Measurements from ENCODE around the gene KRT7.

Gene KRT7

GRCh38 chr12:52203079-52203921 lies 29.7 kb upstream of the KRT7 start:
- peak overlapping the region; percentile 74 to 99 (median 89) for H3K4me2 ChIP-seq
- H3K27ac ChIP-seq = peak overlapping the region in 10 of 11 experiments; percentile 62 to 97 (median 94); a peak in 21 of 22 replicates

DNA sequence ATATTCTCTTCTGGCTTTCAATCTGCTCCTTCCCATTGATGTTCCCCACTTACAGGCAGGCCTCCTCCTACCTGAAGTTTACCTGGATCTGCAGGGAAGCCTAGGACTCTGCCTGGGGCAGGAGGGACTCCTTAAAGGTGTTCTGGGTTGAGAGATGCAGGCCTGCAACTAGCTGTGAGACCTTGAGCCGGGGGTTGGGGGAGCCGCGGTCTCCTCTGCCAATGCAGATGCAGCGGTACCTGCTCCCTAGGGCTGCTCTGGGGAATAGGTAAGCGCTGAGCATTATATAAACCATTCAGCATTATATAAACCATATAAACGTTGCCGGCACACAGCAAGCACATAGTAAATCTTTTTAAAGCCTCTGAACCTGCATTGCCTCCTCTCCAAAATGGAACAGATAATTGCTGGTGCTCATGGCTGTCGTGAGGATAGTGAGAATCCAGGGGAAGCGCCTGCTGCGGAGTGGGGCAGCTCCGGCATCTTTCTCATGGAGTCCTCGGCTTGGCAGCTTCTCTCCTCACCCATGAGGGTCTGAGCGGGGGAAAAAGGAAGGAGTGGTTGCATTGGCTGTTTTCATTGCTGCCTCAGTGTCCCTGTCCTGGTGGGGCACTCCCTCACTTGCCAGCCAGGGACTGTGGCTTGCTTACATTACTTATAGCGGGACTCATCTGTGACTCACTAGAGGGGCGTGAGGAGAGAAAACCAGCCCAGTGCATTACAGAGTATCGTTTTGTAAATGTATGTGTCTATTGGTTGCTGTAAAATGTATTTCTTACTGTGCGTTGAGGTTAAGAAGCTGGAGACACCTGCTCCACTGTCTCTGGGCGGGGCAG lies 28.7 kb upstream of the KRT7 start:
- H3K36me3 ChIP-seq = no peaks in the 10 kb centered on the region
- peak overlapping the region in 10 of 11 experiments; percentile 62 to 97 (median 94); a peak in 21 of 22 replicates for H3K27ac ChIP-seq
- H3K4me1 ChIP-seq = peaks cover 58 to 87% (median 75%) of the 10 kb centered on the region in 10 experiments
- no peaks in the 10 kb centered on the region for H3K9me3 ChIP-seq (replicated peaks in 1 of 11)
- no peak for TF ChIP-seq Cebpa-rat (IDR thresholded peaks at IDR 0.05)
- peak overlapping the region in 10 of 11 experiments; percentile 26 to 83 (median 64); a peak in 16 of 22 replicates for H3K9ac ChIP-seq
- no peaks in the 10 kb centered on the region for H4K20me1 ChIP-seq
- H3K4me3 ChIP-seq = no peak overlapping the region
- H3K4me2 ChIP-seq = peak overlapping the region; percentile 74 to 99 (median 89); a peak in 20 of 22 replicates
- H3K27me3 ChIP-seq = no peaks in the 10 kb centered on the region

More at GRCh38 chr12:52203079-52203921, 29.7 kb upstream of the KRT7 start:
- peaks cover 67 to 95% (median 81%) of the 10 kb centered on the region in 10 experiments for H3K4me1 ChIP-seq
- H3K9me3 ChIP-seq (replicated peaks in 1 of 11) = no peaks in the 10 kb centered on the region
- H3K36me3 ChIP-seq = no peaks in the 10 kb centered on the region
- H3K9ac ChIP-seq = peak overlapping the region; percentile 28 to 83 (median 74); a peak in 20 of 22 replicates
- peak in 9 of 11 experiments; percentile 49 to 85 (median 71); a peak in 14 of 22 replicates for TF ChIP-seq Cebpa-rat (IDR thresholded peaks at IDR 0.05)
- H3K4me3 ChIP-seq = peak overlapping the region in 4 of 10 experiments; percentile 38 to 47 (median 41); a peak in 4 of 20 replicates
- H3K27me3 ChIP-seq = no peaks in the 10 kb centered on the region
- H4K20me1 ChIP-seq = no peaks in the 10 kb centered on the region

DNA sequence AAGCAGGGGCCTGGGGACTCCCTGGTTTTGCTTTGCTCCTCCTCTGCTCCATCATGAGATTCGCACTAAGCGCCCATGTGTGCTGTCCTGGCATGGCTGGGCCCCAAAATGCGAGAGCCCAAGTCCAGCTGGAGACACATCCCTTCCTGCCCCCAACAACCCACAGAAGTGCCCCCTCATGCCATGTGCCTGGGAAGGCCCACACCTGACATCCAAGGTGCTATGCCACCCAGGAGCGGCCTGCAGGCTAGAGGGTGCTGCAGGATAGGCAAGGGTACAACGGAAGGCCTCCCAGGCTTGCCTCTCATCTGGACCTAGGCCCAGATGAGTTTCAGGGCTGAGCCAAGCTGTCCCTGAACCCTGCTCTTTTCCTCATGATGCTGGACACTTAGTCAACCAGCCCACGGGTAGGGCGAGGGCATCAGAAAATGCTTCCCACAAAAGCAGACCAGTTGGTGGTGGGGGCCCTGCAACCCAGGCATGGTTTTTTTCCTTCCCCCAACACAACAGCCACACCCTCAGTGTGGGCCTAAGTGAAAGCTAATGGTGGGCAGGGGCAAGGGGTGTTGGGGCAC lies 28.0 kb upstream of the KRT7 start:
- H3K27me3 ChIP-seq = no peaks in the 10 kb centered on the region

DNA sequence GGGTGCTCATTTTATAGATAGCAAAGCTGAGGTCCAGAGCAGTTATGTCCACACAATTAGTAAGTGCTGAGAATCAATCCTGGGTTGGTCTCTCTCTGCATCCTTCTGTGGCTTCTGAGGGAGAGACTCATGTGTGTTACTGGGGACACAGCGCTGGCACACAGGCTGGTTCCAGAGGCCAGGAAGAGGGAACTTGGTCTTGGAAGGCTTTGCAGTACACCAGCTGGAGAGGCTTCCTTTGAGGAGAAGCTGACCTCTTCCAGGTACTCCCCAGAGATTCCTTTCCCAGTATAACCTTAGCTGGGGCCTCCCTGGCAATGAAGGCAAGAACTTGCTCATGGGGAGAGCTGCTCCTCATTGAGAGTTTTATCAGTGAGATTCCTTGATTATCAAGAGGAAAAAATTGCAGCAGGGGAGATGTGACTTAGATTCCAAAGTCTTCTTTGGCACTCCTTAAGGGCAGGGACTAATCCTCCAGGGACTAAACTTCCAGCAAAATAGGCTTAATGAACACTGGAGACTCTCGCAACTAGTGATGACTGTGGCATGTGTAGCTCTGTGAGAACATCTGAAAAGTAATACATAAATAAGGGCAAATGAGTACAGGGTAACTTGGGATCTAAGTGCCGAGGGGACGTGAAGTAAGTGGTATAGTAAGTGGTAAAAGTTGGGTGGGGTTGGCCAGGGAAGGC lies 27.3 kb upstream of the KRT7 start:
- H3K9ac ChIP-seq = no peak overlapping the region
- H4K20me1 ChIP-seq = no peaks in the 10 kb centered on the region
- TF ChIP-seq Cebpa-rat (IDR thresholded peaks at IDR 0.05) = no peak
- peak overlapping the region in 4 of 11 experiments; percentile 8 to 99 (median 86); a peak in 5 of 22 replicates for H3K4me2 ChIP-seq
- no peak overlapping the region for H3K4me3 ChIP-seq
- peaks cover 49 to 84% (median 70%) of the 10 kb centered on the region in 10 experiments for H3K4me1 ChIP-seq
- no peaks in the 10 kb centered on the region for H3K36me3 ChIP-seq
- no peaks in the 10 kb centered on the region for H3K9me3 ChIP-seq (replicated peaks in 1 of 11)
- peak overlapping the region in 1 of 11 experiments; percentile 1; a peak in 1 of 22 replicates for H3K27ac ChIP-seq
- H3K27me3 ChIP-seq = no peaks in the 10 kb centered on the region

More for the DNA sequence above, 28.0 kb upstream of the KRT7 start:
- H3K4me3 ChIP-seq = no peak overlapping the region
- H3K9me3 ChIP-seq (replicated peaks in 1 of 11) = no peaks in the 10 kb centered on the region
- H3K9ac ChIP-seq = no peak overlapping the region
- no peak for TF ChIP-seq Cebpa-rat (IDR thresholded peaks at IDR 0.05)
- H4K20me1 ChIP-seq = no peaks in the 10 kb centered on the region
- peaks cover 51 to 86% (median 71%) of the 10 kb centered on the region in 10 experiments for H3K4me1 ChIP-seq
- H3K27ac ChIP-seq = peak overlapping the region in 3 of 11 experiments; percentile 1 to 38 (median 18); a peak in 4 of 22 replicates
- no peaks in the 10 kb centered on the region for H3K36me3 ChIP-seq
- peak overlapping the region in 5 of 11 experiments; percentile 9 to 99 (median 85); a peak in 9 of 22 replicates for H3K4me2 ChIP-seq

- H3K27me3 ChIP-seq = no peaks in the 10 kb centered on the region
- no peaks in the 10 kb centered on the region for H4K20me1 ChIP-seq
- H3K36me3 ChIP-seq = no peaks in the 10 kb centered on the region
- H3K9ac ChIP-seq = no peak overlapping the region
- H3K27ac ChIP-seq = peak overlapping the region in 1 of 11 experiments; percentile 10; a peak in 1 of 22 replicates
- H3K9me3 ChIP-seq (replicated peaks in 1 of 11) = no peaks in the 10 kb centered on the region
- H3K4me2 ChIP-seq = no peak overlapping the region
- H3K4me1 ChIP-seq = peaks cover 48 to 84% (median 69%) of the 10 kb centered on the region in 10 experiments
- TF ChIP-seq Cebpa-rat (IDR thresholded peaks at IDR 0.05) = no peak
- H3K4me3 ChIP-seq = no peak overlapping the region
These were observed 26.6 kb upstream of the KRT7 start for GRCh38 chr12:52206304-52207040.

DNA sequence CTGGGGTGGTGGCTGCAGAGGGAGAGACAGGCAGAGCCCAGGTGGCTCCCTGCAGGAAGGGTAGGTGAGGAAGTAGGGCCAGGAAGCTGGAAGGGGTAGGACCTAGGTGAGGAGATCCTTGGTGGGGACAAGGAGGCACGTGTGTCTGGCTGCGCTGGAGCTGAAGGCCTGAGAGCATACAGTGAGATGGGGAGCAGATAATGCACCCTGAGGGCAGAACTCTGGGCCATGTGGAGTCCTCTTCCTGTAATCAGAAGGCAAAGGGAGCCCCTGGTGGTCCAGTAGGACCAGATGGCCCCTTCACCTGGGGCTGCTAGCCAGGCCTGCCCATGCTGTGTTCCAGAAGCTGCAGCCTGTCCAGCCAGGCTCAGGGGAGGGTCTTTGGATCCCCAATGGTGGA lies 25.9 kb upstream of the KRT7 start:
- H4K20me1 ChIP-seq = no peaks in the 10 kb centered on the region
- peak overlapping the region; percentile 29 to 72 (median 60); a peak in 17 of 22 replicates for H3K4me2 ChIP-seq
- no peak for TF ChIP-seq Cebpa-rat (IDR thresholded peaks at IDR 0.05)
- peaks cover 42 to 83% (median 63%) of the 10 kb centered on the region in 10 experiments for H3K4me1 ChIP-seq
- no peak overlapping the region for H3K9ac ChIP-seq
- H3K4me3 ChIP-seq = no peak overlapping the region
- no peaks in the 10 kb centered on the region for H3K9me3 ChIP-seq (replicated peaks in 1 of 11)
- no peaks in the 10 kb centered on the region for H3K27me3 ChIP-seq
- 0 out of 22 replicates have a peak overlapping the region, but pooled peaks of 2 of the 11 experiments have one; percentile 6 to 25 for H3K27ac ChIP-seq
- H3K36me3 ChIP-seq = no peaks in the 10 kb centered on the region

DNA sequence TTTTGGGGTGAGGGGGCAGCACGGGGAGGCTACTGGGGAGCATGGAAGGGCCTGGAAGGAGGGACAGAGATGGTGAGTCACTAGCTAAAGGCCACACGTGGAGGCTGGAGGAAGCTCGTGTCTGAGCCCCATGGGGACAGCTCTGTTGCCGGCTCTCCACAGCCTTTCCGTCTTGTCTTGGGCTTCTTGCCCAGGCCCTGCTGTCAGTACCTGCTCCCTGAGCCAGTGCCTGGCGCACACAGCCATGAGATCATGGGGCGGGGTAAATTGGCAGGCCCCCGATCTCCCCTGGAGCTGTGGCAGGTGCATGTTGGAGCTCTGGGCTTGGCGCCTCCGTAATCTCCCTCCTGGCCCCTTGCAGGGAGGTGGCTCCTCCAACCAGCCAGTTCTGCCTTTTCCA lies 25.1 kb upstream of the KRT7 start:
- H3K4me2 ChIP-seq = peak overlapping the region; percentile 29 to 72 (median 60)
- H3K9me3 ChIP-seq (replicated peaks in 1 of 11) = no peaks in the 10 kb centered on the region
- H3K36me3 ChIP-seq = no peaks in the 10 kb centered on the region
- H3K4me3 ChIP-seq = no peak overlapping the region
- H4K20me1 ChIP-seq = no peaks in the 10 kb centered on the region
- H3K4me1 ChIP-seq = peaks cover 34 to 77% (median 55%) of the 10 kb centered on the region in 10 experiments
- no peaks in the 10 kb centered on the region for H3K27me3 ChIP-seq
- peak overlapping the region in 5 of 11 experiments; percentile 5 to 44 (median 25); a peak in 1 of 22 replicates for H3K27ac ChIP-seq
- TF ChIP-seq Cebpa-rat (IDR thresholded peaks at IDR 0.05) = no peak
- peak overlapping the region in 3 of 11 experiments; percentile 13 to 24 (median 13); a peak in 1 of 22 replicates for H3K9ac ChIP-seq
